ENCODE data around the gene XYLT1.
A peak's percentile ranks its signal among the peaks of the same experiment; 100 is the strongest.
"Not testable (repeated sequence)": the region's sequence is repeated elsewhere in the genome, so short reads cannot be mapped to it uniquely, and the experiment has no call there.

Gene XYLT1

DNA sequence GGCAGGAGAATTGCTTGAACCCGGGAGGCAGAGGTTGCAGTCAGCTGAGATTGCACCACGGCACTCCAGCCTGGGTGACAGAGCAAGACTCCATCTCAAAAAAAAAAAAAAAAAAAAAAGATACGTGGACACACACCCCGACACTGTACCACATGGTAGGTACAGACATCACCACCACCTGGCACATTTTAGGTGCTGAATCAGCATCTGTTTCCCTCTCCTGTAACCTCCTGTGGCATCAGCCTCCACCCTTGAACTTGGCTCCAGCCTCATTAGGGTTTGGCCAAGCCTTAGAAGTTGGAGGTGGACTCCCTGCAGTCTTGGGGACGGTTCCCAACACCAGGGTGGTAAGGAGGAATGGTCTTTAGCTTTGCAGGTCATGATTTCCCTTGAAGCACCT, 46.0 kb downstream of the XYLT1 start:
- DNase-seq: no peak

DNA sequence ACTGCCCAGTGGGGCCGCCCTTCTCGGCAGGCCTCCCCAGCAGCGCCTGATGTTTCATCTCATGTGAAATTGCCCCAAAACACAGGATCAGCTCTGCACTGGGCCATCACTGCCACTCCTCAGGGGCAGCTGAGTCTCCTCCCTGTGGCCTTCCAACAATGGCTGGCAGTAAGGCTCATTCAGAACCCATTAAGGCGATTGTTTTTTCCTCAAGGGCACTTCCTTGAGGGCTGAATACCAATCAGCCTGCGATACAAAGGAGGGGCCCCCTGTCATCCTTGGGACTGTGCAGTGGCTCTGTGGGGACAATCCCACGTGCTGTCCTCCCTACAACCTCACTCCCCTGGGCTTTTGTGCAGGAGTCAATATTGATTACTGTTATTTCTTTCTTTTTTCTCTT, 47.5 kb downstream of the XYLT1 start:
- no peak for DNase-seq

DNA sequence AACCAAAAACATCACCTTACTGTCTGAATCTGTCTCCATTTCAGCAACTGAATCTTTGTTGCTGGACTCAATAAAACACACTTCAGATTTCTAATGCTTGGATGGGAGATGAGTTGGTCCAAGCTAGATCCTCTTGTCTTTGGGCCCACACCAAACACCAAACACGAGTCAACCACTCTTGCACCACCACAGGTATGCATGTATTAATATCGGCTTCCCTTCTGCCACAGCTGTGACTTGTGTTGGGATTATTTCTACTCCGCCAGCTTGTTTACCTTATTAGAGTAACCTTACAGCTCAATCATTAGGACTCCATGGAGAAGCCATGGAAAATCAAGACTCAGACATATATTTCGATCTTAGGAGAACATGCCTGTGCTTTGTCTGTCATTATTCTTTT, 49.9 kb downstream of the XYLT1 start:
- no peak for DNase-seq

DNA sequence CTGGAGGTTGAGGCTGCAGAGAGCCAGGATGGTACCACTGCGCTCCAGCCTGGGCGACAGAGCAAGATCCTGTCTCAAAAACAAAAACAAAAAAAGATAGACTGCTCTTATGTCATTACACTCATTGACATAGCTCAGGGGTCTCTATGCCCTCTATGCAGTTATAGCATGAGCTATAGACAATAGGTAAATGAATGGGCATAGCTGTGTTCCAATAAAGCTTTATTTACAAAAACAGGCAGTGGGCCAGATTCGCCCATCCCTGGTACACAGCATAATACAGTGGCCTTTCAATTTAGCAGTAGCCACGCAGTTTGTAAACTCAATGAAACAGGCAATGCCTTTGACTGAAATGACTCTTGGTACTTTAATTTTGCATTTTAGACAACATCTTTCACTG, 51.5 kb downstream of the XYLT1 start:
- no peak for DNase-seq

DNA sequence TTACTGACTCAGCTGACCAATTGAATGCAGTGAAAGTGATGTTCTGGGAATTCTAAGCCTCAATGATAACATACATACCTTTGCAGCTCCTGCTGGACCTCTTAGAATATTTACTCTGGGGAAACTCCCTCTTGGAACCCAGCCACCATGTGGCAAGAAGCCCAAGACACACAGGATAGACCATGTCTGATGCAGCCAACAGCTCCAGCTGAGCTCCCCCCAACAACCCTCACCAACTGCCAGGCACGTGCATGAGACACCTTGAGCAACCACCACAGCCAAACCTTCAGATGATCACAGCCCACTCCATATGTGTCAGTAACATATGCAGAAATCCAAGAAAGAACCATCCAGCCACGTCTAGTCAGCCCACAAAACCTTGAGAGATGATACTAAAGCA, 53.0 kb downstream of the XYLT1 start:
- DNase-seq: no peak

DNA sequence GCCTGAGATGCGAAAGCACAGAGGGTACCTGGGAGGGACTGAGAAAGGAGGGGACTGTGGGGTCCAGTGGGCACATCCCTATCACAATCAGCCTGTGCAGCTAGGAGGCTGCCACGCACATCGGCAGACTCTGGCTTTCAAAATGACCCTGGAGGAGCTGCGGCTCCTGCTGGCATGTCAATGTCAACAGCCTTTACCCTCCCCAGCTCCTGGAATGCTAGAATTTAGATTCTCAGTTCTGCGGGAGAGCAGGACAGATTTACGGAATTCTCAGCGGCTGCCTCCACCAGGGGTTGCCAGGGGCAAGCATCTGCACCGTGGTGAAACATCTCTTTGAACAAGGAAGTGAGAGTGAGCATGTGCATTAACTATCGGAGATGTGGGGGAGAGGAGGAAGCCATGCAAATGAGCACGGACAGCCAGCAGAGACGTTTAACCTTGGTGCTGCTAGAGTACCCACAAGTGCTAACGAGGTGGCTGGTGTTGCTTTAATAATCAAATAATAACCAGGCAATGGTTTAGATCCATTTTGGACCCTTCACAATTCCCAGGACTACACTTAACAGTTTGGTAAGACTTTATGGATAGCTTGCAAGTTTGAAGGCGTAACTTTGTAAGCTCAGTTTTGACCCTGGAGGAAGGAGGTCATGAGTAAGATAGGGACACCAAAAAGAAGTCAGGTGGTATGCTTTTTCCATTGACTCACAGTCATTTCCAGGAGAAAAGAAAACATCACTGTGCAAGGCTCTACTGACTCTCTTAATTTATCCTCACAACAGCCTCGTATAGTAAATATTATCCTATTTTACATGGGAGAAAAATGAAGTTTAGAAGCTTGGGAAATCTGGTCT, 54.1 kb downstream of the XYLT1 start:
- DNase-seq: peak; percentile 59

DNA sequence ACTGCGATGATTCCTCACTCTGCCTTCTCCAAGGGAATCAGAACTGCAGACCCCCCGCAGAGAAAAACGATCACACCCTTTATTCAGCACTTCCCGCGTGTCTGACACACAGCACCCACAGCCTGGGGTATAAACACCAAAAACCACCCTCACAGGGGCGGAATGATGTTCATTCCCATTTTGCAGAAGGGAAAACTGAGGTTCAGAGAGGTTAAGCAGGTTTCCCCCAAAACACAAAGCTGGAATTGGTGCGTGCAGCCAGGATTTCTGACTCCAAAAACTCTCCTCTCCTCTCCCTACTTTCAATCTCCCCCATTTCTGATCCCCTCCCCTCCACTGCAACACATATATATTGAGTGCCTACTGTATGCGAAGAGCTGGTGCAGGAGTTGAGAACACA, 55.8 kb downstream of the XYLT1 start:
- no peak for DNase-seq

DNA sequence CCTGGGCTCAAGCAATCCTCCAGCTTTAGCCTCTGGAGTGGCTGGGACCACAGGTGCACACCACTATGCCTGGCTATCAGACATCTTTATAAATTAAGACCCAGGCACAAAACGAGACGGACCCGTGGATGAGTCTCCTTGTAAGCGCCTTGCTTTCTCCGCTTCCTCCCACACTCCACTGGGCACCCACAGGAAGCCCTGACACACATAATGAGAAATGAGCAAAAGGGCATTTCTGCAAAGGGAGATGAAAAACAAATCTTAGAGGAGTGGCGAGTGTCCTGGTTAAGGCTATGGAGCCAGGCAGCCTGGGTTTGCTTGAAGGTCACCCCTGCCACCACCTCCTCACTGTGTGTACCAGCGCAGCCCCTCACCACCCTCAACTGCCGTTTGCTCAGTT, 56.3 kb downstream of the XYLT1 start:
- DNase-seq: no peak

DNA sequence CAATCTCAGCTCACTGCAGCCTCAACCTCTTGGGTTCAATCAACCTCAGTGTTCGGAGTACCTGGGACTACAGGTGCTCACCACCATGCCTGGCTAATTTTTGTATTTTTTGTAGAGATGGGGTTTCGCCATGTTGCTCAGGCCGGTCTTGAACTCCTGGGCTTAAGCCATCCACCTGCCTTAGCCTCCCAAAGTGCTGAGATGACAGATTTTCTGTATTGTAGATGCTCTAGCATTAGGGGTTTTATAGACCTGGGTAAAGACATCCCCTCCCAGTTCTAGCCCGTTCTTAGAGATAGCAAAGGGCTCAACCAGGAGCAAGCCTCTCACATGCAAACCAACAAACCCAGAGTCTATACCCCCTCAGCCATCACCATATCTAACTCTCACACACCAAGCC, 57.3 kb downstream of the XYLT1 start:
- no peak for DNase-seq

DNA sequence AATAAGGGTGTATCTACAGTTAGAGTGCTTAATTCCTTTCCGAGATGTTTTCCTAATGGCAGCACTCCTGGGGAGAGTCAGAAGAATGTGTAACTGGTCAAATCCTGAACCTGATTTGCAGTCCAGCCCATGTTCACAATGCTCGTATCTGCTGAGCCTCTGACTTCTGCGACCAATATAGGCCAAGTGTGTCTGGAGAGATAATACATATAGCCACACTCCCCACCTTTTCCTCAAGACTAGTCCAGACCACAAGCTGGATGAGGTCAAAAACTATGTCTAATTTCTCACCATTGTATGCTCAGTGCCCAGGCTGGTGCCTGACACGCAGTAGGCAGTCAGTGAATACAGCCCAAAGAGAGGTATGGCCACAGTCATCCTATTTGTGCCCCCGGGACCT, 58.0 kb downstream of the XYLT1 start:
- DNase-seq: no peak

DNA sequence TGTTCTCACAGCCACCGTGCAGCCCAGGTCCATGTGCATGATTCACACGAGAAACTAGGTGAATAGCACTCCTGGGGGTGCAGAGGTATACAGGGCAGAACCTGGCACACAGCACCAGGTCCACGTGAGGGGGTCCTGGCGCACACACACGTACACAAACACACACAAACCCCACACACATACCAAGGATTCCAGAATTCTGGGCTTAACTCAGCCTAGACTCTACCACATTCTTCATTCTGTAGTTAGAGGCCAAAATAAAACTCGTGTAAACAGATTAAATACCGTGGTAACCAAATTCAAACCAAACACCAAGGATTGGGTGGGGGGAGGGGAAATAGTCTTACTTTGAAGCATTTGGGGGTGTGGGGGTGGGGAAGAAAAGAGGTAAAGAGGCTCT, 58.5 kb downstream of the XYLT1 start:
- DNase-seq: no peak

DNA sequence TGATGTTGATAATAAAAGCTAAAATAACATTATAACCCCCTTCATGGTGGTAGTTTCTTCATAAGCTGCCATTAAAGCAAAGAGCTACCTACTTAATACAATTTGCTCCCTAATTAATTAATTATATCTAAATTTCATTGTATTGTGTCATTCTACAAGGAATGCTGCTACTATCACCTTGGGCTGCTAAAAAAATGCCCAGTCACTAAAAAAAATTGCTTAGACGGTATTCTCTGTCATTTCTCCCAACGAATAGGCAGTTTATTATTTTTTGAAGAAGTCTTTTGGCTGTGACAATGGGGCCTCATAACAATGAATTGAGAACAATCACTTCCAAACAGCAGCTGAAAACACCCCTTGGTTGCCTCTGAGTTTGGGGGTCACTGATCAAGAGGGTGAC, 59.5 kb downstream of the XYLT1 start:
- no peak for DNase-seq

DNA sequence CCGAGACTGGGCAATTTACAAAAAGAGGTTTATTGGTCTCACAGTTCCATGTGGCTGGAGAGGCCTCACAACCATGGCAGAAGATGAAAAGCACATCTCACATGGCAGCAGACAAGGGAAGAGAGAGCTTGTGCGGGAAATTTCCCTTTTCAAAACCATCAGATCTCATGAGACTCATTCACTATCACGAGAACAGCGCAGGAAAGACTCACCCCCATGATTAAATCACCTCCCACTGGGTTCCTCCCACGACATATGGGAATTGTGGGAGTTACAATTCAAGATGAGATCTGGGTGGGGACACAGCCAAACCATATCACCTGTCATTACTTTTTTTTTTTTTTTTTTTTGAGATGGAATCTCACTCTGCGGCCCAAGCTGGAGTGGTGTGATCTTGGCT, 60.4 kb downstream of the XYLT1 start:
- not testable (repeated sequence) for DNase-seq

DNA sequence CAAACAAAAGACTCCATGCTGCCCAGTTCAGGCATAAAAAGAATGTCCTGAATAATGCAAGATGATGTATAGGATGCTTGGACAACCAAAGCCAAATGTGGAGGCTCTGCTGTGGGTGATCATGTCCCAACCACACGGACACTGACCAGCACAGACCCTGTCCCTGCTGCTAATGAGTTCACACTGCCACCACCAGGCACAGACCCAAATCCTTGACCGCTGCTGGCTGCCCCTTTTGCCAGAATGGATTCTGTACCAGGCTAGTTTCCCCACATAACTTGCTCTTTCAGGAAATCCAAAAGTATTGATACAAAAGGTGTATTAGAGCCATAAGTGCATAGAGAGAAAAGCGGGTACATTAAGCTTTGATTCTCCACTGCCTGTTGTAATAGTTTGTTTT, 60.9 kb downstream of the XYLT1 start:
- no peak for DNase-seq

DNA sequence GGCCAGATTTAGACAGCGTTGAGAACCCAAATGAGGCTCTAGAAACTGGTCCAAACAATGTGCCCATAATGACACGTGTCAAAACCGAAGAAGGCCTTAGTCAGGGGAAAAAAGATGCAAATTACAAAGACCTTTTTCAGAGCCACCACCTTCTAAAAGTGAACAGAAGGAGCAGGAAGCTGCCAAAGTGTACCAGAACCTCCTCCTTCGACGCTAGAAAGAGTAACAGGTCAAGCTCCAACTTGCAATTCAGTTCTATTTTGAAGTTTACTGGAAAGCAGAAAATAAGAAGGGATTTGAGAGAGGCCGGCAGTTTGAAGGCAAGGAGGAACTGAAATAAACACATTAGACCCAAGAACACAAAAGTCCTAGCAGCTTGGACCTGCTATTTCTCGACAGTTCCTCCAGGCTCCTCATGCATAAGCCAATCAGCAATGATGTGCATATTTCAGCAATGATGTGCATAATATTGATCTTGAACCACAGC, 61.8 kb downstream of the XYLT1 start:
- no peak for DNase-seq

DNA sequence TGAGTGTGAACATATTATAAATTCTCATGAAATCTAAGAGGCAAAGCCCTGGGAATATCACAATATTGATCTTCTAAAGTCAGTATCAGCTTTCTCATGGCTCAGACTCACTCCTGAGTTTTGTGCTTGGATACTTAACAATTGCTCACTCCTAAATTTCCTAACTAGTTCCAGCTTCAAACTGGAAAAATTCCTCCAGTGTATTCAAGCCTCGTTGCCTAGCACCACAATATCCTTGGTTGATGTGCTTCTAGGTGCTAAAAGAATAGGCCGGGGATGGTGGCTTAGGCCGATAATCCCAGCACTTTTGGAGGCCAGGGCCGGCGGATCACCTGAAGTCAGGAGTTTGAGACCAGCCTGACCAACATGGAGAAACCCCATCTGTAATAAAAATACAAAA, 62.5 kb downstream of the XYLT1 start:
- DNase-seq: no peak

DNA sequence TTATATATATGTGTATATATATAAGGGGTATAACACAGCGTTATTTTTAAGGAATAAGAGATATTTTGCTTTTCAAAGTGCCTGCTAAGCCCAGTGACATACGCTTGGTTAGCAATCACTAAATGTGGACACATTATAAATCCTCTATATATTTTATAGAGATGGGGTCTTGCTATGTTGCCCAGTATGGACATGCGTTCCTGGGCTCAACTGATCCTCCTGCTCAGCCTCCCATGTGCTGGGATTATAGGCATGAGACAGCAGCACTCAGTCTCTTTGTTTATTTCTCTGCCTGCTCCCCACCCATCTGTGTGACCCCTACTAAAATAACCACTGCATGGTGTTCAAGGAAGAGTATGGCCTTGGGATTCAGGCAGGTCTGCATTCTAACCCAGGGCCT, 63.4 kb downstream of the XYLT1 start:
- no peak for DNase-seq

DNA sequence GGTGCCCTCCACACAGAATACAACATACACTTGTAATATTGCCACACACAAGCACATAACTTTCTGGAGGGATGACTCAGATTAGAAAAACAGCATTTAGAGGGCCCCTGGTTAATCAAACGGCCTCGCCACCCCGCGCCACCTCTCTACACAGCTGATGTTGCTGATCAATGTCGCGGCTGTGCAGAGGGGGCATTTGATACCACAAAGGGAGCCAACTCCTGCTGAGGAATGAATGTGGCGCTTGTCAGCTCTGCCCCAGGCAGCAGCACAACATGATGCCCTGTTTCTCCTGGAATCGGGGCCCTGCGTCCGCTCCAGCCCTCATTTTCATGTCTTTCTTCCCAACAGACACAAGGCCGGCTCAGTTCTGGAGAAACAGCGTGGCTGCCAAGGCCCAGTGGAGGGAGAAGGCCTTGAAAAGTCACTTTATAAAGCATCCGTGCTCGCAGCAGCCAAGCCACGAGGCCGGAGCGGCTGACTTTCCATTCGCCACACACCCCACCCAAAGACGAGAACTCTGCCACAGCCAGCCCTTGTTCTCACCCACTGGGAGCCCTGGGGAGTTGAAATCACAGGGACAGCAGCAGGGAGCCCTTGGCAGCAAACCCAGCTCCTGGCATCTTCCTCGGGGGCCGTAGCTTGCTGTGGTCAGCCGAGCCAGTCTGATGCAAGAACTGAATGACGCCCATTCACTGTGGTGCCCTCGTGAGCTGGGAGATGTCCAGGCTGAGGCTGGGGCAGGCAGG, 65.6 kb downstream of the XYLT1 start:
- peak; percentile 91 for DNase-seq

DNA sequence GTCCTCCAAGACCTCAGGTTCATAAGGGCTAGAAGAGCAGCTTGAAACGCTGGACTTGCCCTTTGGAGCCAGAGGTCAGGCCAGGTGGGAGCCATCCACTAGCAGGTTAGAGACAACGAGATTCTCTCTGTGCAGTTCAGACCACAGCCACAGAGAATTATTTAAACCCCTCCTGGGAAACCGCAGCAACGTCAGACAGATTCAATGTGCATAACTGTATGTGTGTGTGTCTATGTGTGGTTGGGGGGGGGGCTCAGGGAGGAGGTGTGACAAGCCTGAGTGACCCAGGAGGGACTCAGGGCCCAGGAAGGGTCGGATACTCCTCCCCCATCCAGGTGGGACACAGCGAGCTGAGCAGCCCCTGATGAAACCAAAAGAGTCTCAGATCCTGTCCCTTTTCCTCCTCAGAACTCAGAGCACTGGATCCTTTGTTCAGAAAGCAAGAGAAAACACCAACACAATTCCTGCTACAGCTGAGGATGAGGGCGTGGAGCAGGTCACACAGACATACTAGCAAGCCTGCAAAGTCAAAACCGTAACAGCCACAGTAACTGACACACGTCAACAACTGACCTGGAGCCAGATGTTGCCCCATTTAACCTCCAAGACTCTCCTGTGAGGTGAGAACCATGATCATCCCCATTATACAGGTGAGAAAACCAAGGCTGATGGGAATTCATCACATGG, 66.8 kb downstream of the XYLT1 start:
- DNase-seq: no peak

DNA sequence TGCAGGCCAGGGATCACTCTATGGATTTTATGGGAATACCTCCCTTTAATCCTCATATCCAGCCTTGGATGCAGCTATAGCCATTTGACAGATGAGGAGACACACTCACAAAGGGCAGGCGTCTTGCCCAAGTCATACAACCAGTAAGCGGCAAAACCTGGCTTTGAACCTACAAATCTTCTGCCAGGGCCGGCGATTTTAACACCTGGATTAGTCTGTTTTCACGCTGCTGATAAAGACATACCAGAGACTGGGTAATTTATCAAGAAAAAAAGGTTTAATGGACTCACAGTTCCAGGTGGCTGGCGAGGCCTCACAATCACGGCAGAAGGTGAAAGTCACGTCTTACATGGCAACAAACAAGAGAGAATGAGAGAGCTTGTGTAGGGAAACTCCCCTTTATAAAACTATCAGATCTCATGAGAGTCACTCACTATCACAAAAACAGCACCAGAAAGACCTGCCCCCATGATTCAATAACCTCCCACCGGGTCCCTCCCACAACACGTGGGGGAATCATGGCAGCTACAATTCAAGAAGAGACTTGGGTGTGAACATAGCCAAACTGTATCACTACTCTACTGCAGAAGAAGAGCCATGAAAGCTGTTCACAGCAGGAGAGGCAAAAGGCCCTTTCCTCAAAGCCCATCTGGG, 67.5 kb downstream of the XYLT1 start:
- DNase-seq: no peak

DNA sequence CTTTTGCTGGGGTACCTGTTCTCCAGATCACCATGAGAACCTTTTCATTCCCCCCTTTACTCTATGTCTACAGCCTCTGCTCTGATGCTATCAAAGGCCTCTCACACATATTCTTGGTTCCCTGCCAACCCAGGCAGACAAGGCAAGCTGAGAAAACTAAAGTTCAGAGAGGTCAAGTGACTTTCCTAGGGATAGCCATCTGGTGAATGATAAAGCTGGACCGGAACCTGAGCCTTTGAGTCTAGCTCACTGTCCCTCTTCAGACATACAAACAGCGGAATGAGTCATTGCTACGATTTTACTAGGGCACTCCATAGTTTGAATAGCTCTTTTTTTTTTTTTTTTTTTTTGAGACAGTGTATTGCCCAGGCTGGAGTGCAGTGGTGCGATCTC, 73.3 kb downstream of the XYLT1 start:
- no peak for DNase-seq

DNA sequence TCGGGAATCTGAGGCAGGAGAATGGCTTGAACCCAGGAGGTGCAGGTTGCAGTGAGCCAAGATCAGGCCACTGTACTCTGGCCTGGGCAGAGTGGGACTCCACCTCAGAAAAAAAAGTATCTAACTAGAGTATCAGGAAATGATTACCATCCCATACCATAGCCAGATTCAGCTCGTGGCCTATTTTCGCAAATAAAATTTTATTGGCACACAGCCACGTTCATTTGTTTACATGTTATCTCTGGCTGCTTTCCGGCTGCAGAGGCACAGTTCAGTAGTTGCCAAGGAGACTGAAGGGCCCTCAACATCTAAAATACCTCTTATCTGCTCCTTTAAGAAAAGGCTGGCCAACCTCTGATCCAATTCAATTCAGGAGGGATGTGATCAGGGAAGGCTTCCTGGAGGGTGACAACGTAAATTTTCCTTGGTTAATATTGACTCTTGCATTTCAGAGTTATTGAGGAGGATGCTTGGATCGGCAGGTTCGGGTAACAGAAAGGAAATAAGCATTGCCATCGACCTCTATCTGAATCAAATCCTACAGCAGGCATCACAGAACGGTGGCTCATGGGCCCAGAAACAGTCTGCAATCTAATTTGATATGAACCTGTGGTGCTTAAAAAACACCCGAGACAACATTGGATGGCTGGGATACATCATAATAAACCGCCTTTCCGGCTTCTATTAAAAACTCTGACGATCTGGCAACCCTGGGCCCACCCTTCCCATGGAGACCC, 73.8 kb downstream of the XYLT1 start:
- DNase-seq: peak; percentile 38

Data from femur (tissue), 1 donor.